Measurements from ENCODE around the gene GALNT9.

DNA sequence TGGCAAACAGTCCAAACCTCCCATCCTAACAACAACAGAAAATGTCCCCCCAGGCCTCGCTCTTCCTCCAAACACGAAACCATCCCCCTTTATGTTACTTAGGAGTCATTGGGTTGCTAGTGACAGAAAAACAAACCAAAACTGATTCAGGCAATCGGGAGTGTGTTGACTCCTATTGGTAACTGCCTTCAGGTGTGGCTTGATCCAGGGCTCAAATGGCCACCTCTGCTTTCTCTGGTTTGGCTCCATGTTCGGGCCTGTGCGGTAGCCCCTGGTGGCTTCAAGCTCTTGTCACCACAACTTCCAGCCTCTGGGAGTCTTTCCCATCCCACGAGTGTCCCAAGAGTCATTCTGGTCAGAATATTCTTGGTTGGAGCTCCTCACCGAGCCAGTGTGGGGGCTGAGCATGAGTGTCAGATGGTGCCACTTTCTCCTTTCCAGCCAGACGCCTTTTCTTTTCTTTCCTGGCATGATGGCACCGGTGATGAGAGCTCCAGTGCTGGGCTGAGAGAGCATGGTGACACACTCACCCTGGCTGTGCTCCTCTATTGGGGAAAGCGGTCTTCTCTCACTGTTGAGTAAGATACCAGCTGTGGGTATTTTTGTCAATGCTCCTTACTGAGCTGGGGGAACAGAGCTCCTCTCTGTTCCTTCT is 146.6 kb downstream of the GALNT9 start:
- TF ChIP-seq RAD21 (conservative IDR thresholded peaks at IDR 0.05) (no peak), TAF1 (IDR thresholded peaks at IDR 0.05; ENCODE audit: low read depth) (no peak)
- TF ChIP-seq, protein P1, sequence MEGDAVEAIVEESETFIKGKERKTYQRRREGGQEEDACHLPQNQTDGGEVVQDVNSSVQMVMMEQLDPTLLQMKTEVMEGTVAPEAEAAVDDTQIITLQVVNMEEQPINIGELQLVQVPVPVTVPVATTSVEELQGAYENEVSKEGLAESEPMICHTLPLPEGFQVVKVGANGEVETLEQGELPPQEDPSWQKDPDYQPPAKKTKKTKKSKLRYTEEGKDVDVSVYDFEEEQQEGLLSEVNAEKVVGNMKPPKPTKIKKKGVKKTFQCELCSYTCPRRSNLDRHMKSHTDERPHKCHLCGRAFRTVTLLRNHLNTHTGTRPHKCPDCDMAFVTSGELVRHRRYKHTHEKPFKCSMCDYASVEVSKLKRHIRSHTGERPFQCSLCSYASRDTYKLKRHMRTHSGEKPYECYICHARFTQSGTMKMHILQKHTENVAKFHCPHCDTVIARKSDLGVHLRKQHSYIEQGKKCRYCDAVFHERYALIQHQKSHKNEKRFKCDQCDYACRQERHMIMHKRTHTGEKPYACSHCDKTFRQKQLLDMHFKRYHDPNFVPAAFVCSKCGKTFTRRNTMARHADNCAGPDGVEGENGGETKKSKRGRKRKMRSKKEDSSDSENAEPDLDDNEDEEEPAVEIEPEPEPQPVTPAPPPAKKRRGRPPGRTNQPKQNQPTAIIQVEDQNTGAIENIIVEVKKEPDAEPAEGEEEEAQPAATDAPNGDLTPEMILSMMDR (IDR thresholded peaks at IDR 0.05; ENCODE audit: poor library complexity, severe bottlenecking) = no peak
